ENCODE measurements around the gene AADACL2. TPM values are rescaled to one million over a fixed set of nuclear protein-coding genes. Genes with fewer than 3 reads are reported as not detected.

AADACL2 gene
- total and polyA plus RNA-seq, 3 experiments from 2014 or later: not detected

- H3K36me3 ChIP-seq (ENCODE audit: insufficient read depth, low read length): no peaks in the 10 kb centered on the region
- CTCF ChIA-PET: no interaction called here
- Mint-ChIP-seq H3K4me3 (no peak overlapping the region), H3K27me3 (peaks cover 4 to 15% of the 10 kb centered on the region in 2 donors), H3K27ac (no peak overlapping the region), H3K9me3 (peaks cover 0 to 24% (median 9%) of the 10 kb centered on the region in 5 donors), H3K36me3 (no peaks in the 10 kb centered on the region), H3K4me1 (no peaks in the 10 kb centered on the region)
- no peaks in the 10 kb centered on the region for H3K9me3 ChIP-seq (ENCODE audit: low read length)
- POLR2A ChIA-PET: no interaction called here
- DNase-seq: no peak
- H3K27ac ChIP-seq (ENCODE audit: low read depth, low read length): no peak overlapping the region
- no peaks in the 10 kb centered on the region for H3K4me1 ChIP-seq (ENCODE audit: insufficient read depth, low read length)
- H3K4me3 ChIP-seq (ENCODE audit: low read length): no peak overlapping the region
- no peaks in the 10 kb centered on the region for H3K27me3 ChIP-seq (ENCODE audit: insufficient read depth, low read length, poor library complexity, severe bottlenecking)
These were observed 23.9 kb upstream of the AADACL2 start for GRCh38 chr3:151709847-151710246.

DNA sequence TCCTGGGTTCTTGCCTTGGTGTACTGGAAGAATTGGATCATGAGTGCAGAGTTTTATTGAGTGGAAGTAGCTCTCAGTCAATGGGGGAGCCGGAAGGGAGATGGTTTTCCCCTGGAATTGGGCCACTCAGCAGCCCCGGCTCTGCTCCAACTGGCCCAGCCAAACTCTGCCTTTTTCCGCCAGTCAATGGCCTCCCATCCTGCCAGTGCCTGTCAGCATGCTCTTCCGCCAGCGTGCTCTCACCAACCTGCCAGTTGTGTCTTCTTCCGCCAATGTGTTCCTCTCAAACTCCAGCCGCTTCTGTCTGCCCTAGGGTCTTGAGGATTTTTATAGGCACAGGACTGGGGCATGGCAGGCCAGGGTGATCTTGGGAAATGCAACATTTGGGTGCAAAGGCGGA, 12.4 kb upstream of the AADACL2 start:
- Mint-ChIP-seq H3K27ac (no peak overlapping the region), H3K4me3 (no peak overlapping the region), H3K9me3 (peaks cover 0 to 3% (median 0%) of the 10 kb centered on the region in 5 donors), H3K4me1 (no peaks in the 10 kb centered on the region), H3K27me3 (peaks cover 3 to 6% of the 10 kb centered on the region in 2 donors), H3K36me3 (no peaks in the 10 kb centered on the region)
- no peak for DNase-seq
- Histone ChIP-seq H3K4me3 (ENCODE audit: low read length) (no peak overlapping the region), H3K36me3 (ENCODE audit: insufficient read depth, low read length) (no peaks in the 10 kb centered on the region), H3K27ac (ENCODE audit: low read depth, low read length) (no peak overlapping the region), H3K9me3 (ENCODE audit: low read length) (no peaks in the 10 kb centered on the region), H3K27me3 (ENCODE audit: insufficient read depth, low read length, poor library complexity, severe bottlenecking) (no peaks in the 10 kb centered on the region), H3K4me1 (ENCODE audit: insufficient read depth, low read length) (no peaks in the 10 kb centered on the region)
- ChIA-PET CTCF (no interaction called here), POLR2A (no interaction called here)

GRCh38 chr3:151722856-151723255, 10.9 kb upstream of the AADACL2 start:
- no peaks in the 10 kb centered on the region for H3K9me3 ChIP-seq (ENCODE audit: low read length)
- Mint-ChIP-seq H3K4me3 (no peak overlapping the region), H3K36me3 (no peaks in the 10 kb centered on the region), H3K9me3 (peaks cover 0 to 4% (median 0%) of the 10 kb centered on the region in 5 donors), H3K4me1 (no peaks in the 10 kb centered on the region), H3K27ac (no peak overlapping the region), H3K27me3 (peaks cover 6 to 9% of the 10 kb centered on the region in 2 donors)
- no peaks in the 10 kb centered on the region for H3K36me3 ChIP-seq (ENCODE audit: insufficient read depth, low read length)
- no peak for DNase-seq
- no peak overlapping the region for H3K4me3 ChIP-seq (ENCODE audit: low read length)
- H3K4me1 ChIP-seq (ENCODE audit: insufficient read depth, low read length): no peaks in the 10 kb centered on the region
- CTCF ChIA-PET: no interaction called here
- no peak overlapping the region for H3K27ac ChIP-seq (ENCODE audit: low read depth, low read length)
- POLR2A ChIA-PET: no interaction called here
- H3K27me3 ChIP-seq (ENCODE audit: insufficient read depth, low read length, poor library complexity, severe bottlenecking): no peaks in the 10 kb centered on the region

DNA sequence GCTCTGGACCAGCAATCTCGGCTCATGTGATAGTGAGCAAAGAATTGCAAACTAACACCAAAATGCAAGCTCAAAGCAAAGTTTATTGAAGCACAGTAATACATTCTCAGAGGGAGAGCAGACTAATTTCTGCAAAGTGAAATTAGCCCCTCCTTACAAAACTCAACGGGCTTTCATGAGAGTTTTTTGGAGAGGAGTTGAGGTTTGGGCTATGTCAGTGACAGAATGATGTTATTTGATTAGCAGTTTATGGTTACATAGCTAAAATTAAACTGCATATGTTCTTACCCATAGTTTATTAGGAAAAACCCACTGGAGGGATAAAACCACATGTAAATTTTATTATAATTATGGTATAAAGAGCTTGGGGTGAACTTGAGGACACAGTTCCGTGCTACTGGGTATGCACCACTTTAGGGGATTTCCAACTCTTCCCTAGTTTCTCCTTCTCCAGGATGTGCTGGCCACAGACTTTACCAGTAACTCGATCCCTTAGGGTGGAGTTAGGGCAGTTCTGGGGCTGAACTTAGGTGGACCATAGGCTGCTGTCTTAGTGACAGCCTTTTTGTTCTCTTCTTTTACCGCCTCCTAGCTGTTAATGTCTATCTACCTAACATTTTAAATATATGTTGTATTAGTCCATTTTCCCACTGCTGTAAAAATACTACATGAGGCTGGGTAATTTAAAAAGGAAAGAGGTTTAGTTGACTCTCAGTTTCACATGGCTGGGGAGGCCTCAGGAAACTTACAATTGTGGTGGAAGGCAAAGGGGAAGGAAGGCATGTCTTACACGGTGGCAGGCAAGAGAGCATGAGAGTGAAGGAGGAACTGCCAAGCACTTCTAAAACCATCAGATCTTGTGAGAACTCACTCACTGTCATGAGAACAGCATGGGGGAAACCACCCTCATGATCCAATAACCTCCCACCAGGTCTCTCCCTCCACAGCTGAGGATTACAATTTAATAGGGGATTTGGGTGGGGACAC, 8.9 kb upstream of the AADACL2 start:
- no peak overlapping the region for H3K4me3 Mint-ChIP-seq
- Histone ChIP-seq H3K36me3 (ENCODE audit: insufficient read depth, low read length) (no peaks in the 10 kb centered on the region), H3K9me3 (ENCODE audit: low read length) (no peaks in the 10 kb centered on the region), H3K27ac (ENCODE audit: low read depth, low read length) (no peak overlapping the region), H3K27me3 (ENCODE audit: insufficient read depth, low read length, poor library complexity, severe bottlenecking) (no peaks in the 10 kb centered on the region), H3K4me1 (ENCODE audit: insufficient read depth, low read length) (no peaks in the 10 kb centered on the region), H3K4me3 (ENCODE audit: low read length) (no peak overlapping the region)
- H3K27ac Mint-ChIP-seq: no peak overlapping the region
- H3K27me3 Mint-ChIP-seq: peaks cover 6 to 22% of the 10 kb centered on the region in 2 donors
- ChIA-PET CTCF (no interaction called here), POLR2A (no interaction called here)
- peaks cover 0 to 5% (median 1%) of the 10 kb centered on the region in 5 donors for H3K9me3 Mint-ChIP-seq
- H3K4me1 Mint-ChIP-seq: no peaks in the 10 kb centered on the region
- no peaks in the 10 kb centered on the region for H3K36me3 Mint-ChIP-seq
- no peak for DNase-seq

DNA sequence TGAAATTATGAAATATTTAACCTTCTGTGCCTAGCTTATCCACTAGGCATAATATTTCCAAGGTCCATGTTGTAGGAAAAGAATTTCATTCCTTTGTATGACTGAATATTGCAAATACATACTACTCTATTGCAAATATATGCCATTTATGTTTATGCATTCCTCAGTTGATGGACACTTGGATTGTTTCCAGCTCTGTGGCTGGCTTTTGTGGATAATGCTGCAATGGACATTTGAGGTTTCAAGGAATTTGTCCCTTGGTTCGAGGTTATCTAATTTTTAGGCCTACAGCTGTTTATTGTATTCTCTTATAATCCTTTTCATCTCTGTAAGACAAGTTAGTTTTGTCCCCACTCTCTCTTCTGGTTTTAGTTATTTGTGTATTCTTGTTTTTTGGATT, 7.7 kb upstream of the AADACL2 start:
- no peak overlapping the region for H3K27ac Mint-ChIP-seq
- Histone ChIP-seq H3K9me3 (ENCODE audit: low read length) (no peaks in the 10 kb centered on the region), H3K36me3 (ENCODE audit: insufficient read depth, low read length) (no peaks in the 10 kb centered on the region), H3K4me1 (ENCODE audit: insufficient read depth, low read length) (no peaks in the 10 kb centered on the region), H3K4me3 (ENCODE audit: low read length) (no peak overlapping the region), H3K27me3 (ENCODE audit: insufficient read depth, low read length, poor library complexity, severe bottlenecking) (no peaks in the 10 kb centered on the region), H3K27ac (ENCODE audit: low read depth, low read length) (no peak overlapping the region)
- H3K9me3 Mint-ChIP-seq: peaks cover 0 to 5% (median 1%) of the 10 kb centered on the region in 5 donors
- H3K36me3 Mint-ChIP-seq: no peaks in the 10 kb centered on the region
- CTCF ChIA-PET: no interaction called here
- H3K4me3 Mint-ChIP-seq: no peak overlapping the region
- no peaks in the 10 kb centered on the region for H3K4me1 Mint-ChIP-seq
- POLR2A ChIA-PET: no interaction called here
- no peak for DNase-seq
- peaks cover 6 to 29% of the 10 kb centered on the region in 2 donors for H3K27me3 Mint-ChIP-seq

DNA sequence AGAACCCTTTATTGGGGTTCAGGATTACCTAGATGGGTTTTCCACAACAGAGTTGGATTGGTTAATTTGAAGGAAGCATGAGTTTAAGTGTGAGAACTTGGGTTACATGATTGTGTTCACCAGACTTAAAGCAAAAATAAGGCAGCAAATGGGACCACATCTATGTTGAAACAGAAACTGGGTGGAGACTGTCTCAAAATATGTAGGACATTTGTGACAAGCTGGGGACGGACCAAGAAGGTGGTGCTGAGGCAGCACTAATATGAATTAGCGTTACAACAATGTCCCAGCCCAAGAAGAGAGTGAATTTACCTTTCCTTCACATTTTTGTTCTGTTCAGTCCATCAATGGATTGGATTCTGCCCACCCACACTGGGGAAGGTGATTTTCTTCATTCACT, 866 bp upstream of the AADACL2 start:
- H3K36me3 Mint-ChIP-seq: no peaks in the 10 kb centered on the region
- H3K9me3 Mint-ChIP-seq: peaks cover 0 to 10% (median 3%) of the 10 kb centered on the region in 5 donors
- CTCF ChIA-PET: no interaction called here
- Histone ChIP-seq H3K27ac (ENCODE audit: low read depth, low read length) (no peak overlapping the region), H3K36me3 (ENCODE audit: insufficient read depth, low read length) (no peaks in the 10 kb centered on the region), H3K4me1 (ENCODE audit: insufficient read depth, low read length) (no peaks in the 10 kb centered on the region), H3K9me3 (ENCODE audit: low read length) (no peaks in the 10 kb centered on the region), H3K4me3 (ENCODE audit: low read length) (no peak overlapping the region), H3K27me3 (ENCODE audit: insufficient read depth, low read length, poor library complexity, severe bottlenecking) (no peaks in the 10 kb centered on the region)
- POLR2A ChIA-PET: no interaction called here
- DNase-seq: no peak
- H3K4me3 Mint-ChIP-seq: no peak overlapping the region
- peaks cover 5 to 30% of the 10 kb centered on the region in 2 donors for H3K27me3 Mint-ChIP-seq
- no peaks in the 10 kb centered on the region for H3K4me1 Mint-ChIP-seq
- peak overlapping the region in 1 of 8 donors; percentile 21 for H3K27ac Mint-ChIP-seq

DNA sequence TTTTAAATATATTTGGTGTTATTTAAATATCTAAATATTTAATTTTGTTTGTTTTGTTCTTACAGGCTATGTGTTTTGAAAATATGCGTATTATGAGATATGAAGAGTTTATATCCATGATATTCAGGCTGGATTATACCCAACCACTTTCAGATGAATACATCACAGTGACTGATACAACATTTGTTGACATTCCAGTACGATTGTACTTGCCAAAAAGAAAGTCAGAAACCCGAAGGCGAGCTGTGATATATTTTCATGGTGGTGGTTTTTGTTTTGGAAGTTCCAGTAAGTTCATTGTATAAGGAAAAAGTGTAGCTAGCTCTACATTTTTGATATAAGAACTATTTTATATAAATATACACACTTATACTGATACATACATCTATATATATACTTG, 6.9 kb downstream of the AADACL2 start:
- H3K4me3 Mint-ChIP-seq: no peak overlapping the region
- H3K9me3 Mint-ChIP-seq: peaks cover 0 to 5% (median 3%) of the 10 kb centered on the region in 5 donors
- no peaks in the 10 kb centered on the region for H3K27me3 ChIP-seq (ENCODE audit: insufficient read depth, low read length, poor library complexity, severe bottlenecking)
- no peaks in the 10 kb centered on the region for H3K4me1 ChIP-seq (ENCODE audit: insufficient read depth, low read length)
- H3K36me3 Mint-ChIP-seq: no peaks in the 10 kb centered on the region
- no peak for DNase-seq
- H3K9me3 ChIP-seq (ENCODE audit: low read length): no peaks in the 10 kb centered on the region
- POLR2A ChIA-PET: no interaction called here
- no peak overlapping the region for H3K4me3 ChIP-seq (ENCODE audit: low read length)
- CTCF ChIA-PET: no interaction called here
- no peaks in the 10 kb centered on the region for H3K36me3 ChIP-seq (ENCODE audit: insufficient read depth, low read length)
- no peaks in the 10 kb centered on the region for H3K4me1 Mint-ChIP-seq
- no peak overlapping the region for H3K27ac ChIP-seq (ENCODE audit: low read depth, low read length)
- peaks cover 5 to 8% of the 10 kb centered on the region in 2 donors for H3K27me3 Mint-ChIP-seq
- no peak overlapping the region for H3K27ac Mint-ChIP-seq

- Mint-ChIP-seq H3K4me3 (no peak overlapping the region), H3K36me3 (no peaks in the 10 kb centered on the region), H3K27me3 (peaks cover 4 to 15% of the 10 kb centered on the region in 2 donors), H3K27ac (no peak overlapping the region), H3K9me3 (peaks cover under 1 to 6% (median 2%) of the 10 kb centered on the region in 5 donors), H3K4me1 (no peaks in the 10 kb centered on the region)
- POLR2A ChIA-PET: no interaction called here
- H3K27me3 ChIP-seq (ENCODE audit: insufficient read depth, low read length, poor library complexity, severe bottlenecking): no peaks in the 10 kb centered on the region
- no peak for DNase-seq
- H3K9me3 ChIP-seq (ENCODE audit: low read length): no peaks in the 10 kb centered on the region
- CTCF ChIA-PET: no interaction called here
- H3K27ac ChIP-seq (ENCODE audit: low read depth, low read length): no peak overlapping the region
- no peak overlapping the region for H3K4me3 ChIP-seq (ENCODE audit: low read length)
- no peaks in the 10 kb centered on the region for H3K36me3 ChIP-seq (ENCODE audit: insufficient read depth, low read length)
- no peaks in the 10 kb centered on the region for H3K4me1 ChIP-seq (ENCODE audit: insufficient read depth, low read length)
These were observed 10.1 kb downstream of the AADACL2 start for GRCh38 chr3:151743855-151744254.
